Panc1 (cell line): Measurements from ENCODE around the gene AMN. TPM values are rescaled to one million over a fixed set of nuclear protein-coding genes. Genes with fewer than 3 reads are reported as not detected.

Experiments
- ATAC-seq: fragments of 200-7000 bp; cut with Tn5 transposase; 2 replicates; pipeline ENCODE4 v1.9.1; 2020; ENCODE audit warnings: mild to moderate bottlenecking, moderate library complexity
- BruUV-seq: library from RNA; stranded (reverse); fragments of 400-500 nt; replicated peaks from 2 replicates; lab custom pipeline; 2021; lab: Mats Ljungman, UMichigan
- CTCF ChIA-PET: fragments of 300-600 bp; sonication (Branson Sonifier 250); formaldehyde crosslinking; loops from one replicate; lab custom pipeline; 2022; ENCODE audit warnings: antibody characterized with exemption; lab: Charles Lee
- POLR2A ChIA-PET: fragments of 300-600 bp; sonication (Branson Sonifier 250); formaldehyde crosslinking; loops from one replicate; lab custom pipeline; 2022; ENCODE audit warnings: antibody characterized with exemption; lab: Charles Lee
- DNase-seq: peaks from one replicate; pipeline ENCODE4 v3.0.0-alpha.2; 2010; ENCODE audit warnings: low read depth, low spot score
- H3K27ac ChIP-seq: 2 replicates; pipeline ENCODE4 v1.5.1; 2011; ENCODE audit warnings: mild to moderate bottlenecking, low read length, inconsistent platforms
- H3K27me3 ChIP-seq: fragments of 200-500 bp; sonication (Bioruptor generic); 2 replicates; pipeline ENCODE4 v1.6.0; 2014; ENCODE audit warnings: low read length, inconsistent platforms; ENCODE audit not compliant: control insufficient read depth, insufficient read depth
- H3K36me3 ChIP-seq: fragments of 200-500 bp; sonication (Bioruptor generic); 2 replicates; pipeline ENCODE4 v1.5.1; 2014; ENCODE audit warnings: inconsistent platforms, mild to moderate bottlenecking, low read length, moderate library complexity; ENCODE audit not compliant: control insufficient read depth, insufficient read depth
- H3K4me1 ChIP-seq: 2 replicates; pipeline ENCODE4 v1.5.1; 2011; ENCODE audit warnings: inconsistent platforms, mild to moderate bottlenecking, low read length, moderate library complexity; ENCODE audit not compliant: control insufficient read depth, insufficient read depth
- H3K4me3 ChIP-seq, 2 experiments: 2 replicates each; pipeline ENCODE4 v1.5.1; 2011 to 2012; ENCODE audit warnings: low read depth in 2 of 2, low read length in 2 of 2, mild to moderate bottlenecking in 2 of 2, inconsistent platforms in 1 of 2, moderate library complexity in 1 of 2
- H3K9me3 ChIP-seq: fragments of 200-500 bp; sonication (Bioruptor generic); 2 replicates; pipeline ENCODE4 v1.5.1; 2014; ENCODE audit warnings: low read depth, mild to moderate bottlenecking, inconsistent platforms, low read length, moderate library complexity; ENCODE audit not compliant: control insufficient read depth, insufficient read depth
- CTCF ChIP-seq: fragments of 450-650 bp; IDR thresholded peaks from 2 replicates; pipeline ENCODE4 v1.5.1; 2017; ENCODE audit warnings: mild to moderate bottlenecking
- POLR2AphosphoS5 ChIP-seq: IDR thresholded peaks from 2 replicates; pipeline ENCODE4 v1.6.1; 2012; ENCODE audit warnings: mild to moderate bottlenecking, low read depth, low read length, moderate library complexity
- SIN3A ChIP-seq: IDR thresholded peaks from 2 replicates; pipeline ENCODE4 v1.6.1; 2012; ENCODE audit warnings: low read depth, mild to moderate bottlenecking, low read length, moderate library complexity, borderline replicate concordance; ENCODE audit not compliant: insufficient read depth
- TCF7L2 ChIP-seq: IDR thresholded peaks from 2 replicates; pipeline ENCODE4 v1.6.1; 2011; ENCODE audit warnings: mild to moderate bottlenecking, low read depth, low read length, inconsistent platforms
- in situ Hi-C: cut with HindIII; loops from 2 replicates; pipeline ENCODE4 v1.10.0; 2016; ENCODE audit warnings: low sequenced_read_pairs, low pct_unique_long_range_greater_than_20kb
- intact Hi-C: fragments of 100-400 bp; cut with micrococcal nuclease; formaldehyde crosslinking; loops from one replicate; pipeline ENCODE4 v1.10.0; 2022; ENCODE audit not compliant: unreplicated experiment
- total RNA-seq: library from RNA; stranded (reverse); gene quantifications from one replicate; pipeline ENCODE4 v1.2.1, GENCODE V29; 2021; ENCODE audit not compliant: unreplicated experiment
- TF ChIP-seq, protein P1 (sequence below), 2 experiments: IDR thresholded peaks; 2 replicates each; pipeline ENCODE4 v1.6.1; 2011 to 2012; ENCODE audit warnings: low read depth in 2 of 2, control low read depth in 1 of 2, low read length in 1 of 2, mild to moderate bottlenecking in 1 of 2, moderate library complexity in 1 of 2; ENCODE audit not compliant: insufficient read depth in 1 of 2

The AMN gene
- total RNA-seq, 1 experiment from 2014 or later: 0.44 TPM

GRCh38 chr14:102935756-102936155, 13.3 kb downstream of the AMN start:
- H3K36me3 ChIP-seq: no peaks in the 10 kb centered on the region
- DNase-seq (no peak), ATAC-seq (no peak)
- intact Hi-C loops: no loop called here
- BruUV-seq: no TSS peak
- no peaks in the 10 kb centered on the region for H3K4me1 ChIP-seq
- CTCF ChIA-PET: no interaction called here
- TF ChIP-seq SIN3A: no peak
- no peak for TF ChIP-seq TCF7L2
- TF ChIP-seq CTCF: no peak
- no peak for TF ChIP-seq POLR2AphosphoS5
- in situ Hi-C loops: no loop called here
- no peaks in the 10 kb centered on the region for H3K9me3 ChIP-seq
- POLR2A ChIA-PET: no interaction called here
- H3K27me3 ChIP-seq: no peaks in the 10 kb centered on the region
- no peak overlapping the region for H3K4me3 ChIP-seq
- H3K27ac ChIP-seq: no peak overlapping the region

GRCh38 chr14:102937331-102938175, 15.1 kb downstream of the AMN start:
- POLR2A ChIA-PET: no interaction called here
- ATAC-seq: no peak
- CTCF ChIA-PET: no interaction called here
- intact Hi-C loops: no loop called here
- Histone ChIP-seq H3K4me3 (no peak overlapping the region), H3K27ac (no peak overlapping the region), H3K4me1 (no peaks in the 10 kb centered on the region), H3K9me3 (no peaks in the 10 kb centered on the region), H3K27me3 (no peaks in the 10 kb centered on the region), H3K36me3 (no peaks in the 10 kb centered on the region)
- BruUV-seq: no TSS peak
- DNase-seq: no peak
- in situ Hi-C loops: no loop called here
- TF ChIP-seq CTCF (no peak), SIN3A (no peak), POLR2AphosphoS5 (no peak), TCF7L2 (no peak)
- TF ChIP-seq, protein P1, sequence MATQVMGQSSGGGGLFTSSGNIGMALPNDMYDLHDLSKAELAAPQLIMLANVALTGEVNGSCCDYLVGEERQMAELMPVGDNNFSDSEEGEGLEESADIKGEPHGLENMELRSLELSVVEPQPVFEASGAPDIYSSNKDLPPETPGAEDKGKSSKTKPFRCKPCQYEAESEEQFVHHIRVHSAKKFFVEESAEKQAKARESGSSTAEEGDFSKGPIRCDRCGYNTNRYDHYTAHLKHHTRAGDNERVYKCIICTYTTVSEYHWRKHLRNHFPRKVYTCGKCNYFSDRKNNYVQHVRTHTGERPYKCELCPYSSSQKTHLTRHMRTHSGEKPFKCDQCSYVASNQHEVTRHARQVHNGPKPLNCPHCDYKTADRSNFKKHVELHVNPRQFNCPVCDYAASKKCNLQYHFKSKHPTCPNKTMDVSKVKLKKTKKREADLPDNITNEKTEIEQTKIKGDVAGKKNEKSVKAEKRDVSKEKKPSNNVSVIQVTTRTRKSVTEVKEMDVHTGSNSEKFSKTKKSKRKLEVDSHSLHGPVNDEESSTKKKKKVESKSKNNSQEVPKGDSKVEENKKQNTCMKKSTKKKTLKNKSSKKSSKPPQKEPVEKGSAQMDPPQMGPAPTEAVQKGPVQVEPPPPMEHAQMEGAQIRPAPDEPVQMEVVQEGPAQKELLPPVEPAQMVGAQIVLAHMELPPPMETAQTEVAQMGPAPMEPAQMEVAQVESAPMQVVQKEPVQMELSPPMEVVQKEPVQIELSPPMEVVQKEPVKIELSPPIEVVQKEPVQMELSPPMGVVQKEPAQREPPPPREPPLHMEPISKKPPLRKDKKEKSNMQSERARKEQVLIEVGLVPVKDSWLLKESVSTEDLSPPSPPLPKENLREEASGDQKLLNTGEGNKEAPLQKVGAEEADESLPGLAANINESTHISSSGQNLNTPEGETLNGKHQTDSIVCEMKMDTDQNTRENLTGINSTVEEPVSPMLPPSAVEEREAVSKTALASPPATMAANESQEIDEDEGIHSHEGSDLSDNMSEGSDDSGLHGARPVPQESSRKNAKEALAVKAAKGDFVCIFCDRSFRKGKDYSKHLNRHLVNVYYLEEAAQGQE (IDR thresholded peaks at IDR 0.05; ENCODE audit: insufficient read depth in 1 of 2, low read depth in 2 of 2, low read length in 1 of 2): no peak
